Globus pallidus (tissue), 1 donor: Measurements from ENCODE around the gene ATRAID.
"Not testable (repeated sequence)": the region's sequence is repeated elsewhere in the genome, so short reads cannot be mapped to it uniquely, and the experiment has no call there.

Experiments used
- DNase-seq: peaks from one replicate; pipeline ENCODE4 v3.0.0-alpha.2; 2015; ENCODE audit warnings: low spot score

Gene ATRAID

GRCh38 chr2:27194538-27195354 is 17.1 kb upstream of the ATRAID start:
- no peak for DNase-seq

- DNase-seq, result not testable (repeated sequence)
These were observed 16.0 kb upstream of the ATRAID start for GRCh38 chr2:27195799-27196198.

- DNase-seq, result not testable (repeated sequence)
These were observed 13.8 kb upstream of the ATRAID start for GRCh38 chr2:27198068-27198467.

GRCh38 chr2:27198627-27199026 is 13.2 kb upstream of the ATRAID start:
- DNase-seq, result no peak

- DNase-seq, result no peak
These were observed 12.6 kb upstream of the ATRAID start for GRCh38 chr2:27199241-27199640.

- no peak for DNase-seq
These were observed 10.2 kb upstream of the ATRAID start for GRCh38 chr2:27201675-27202074.

- DNase-seq, result no peak
These were observed 9.0 kb upstream of the ATRAID start for GRCh38 chr2:27202854-27203253.

- DNase-seq, result no peak
These were observed 8.1 kb upstream of the ATRAID start for GRCh38 chr2:27203741-27204140.

- no peak for DNase-seq
These were observed 7.3 kb upstream of the ATRAID start for GRCh38 chr2:27204566-27204965.

GRCh38 chr2:27205206-27205605 is 6.6 kb upstream of the ATRAID start:
- no peak for DNase-seq

GRCh38 chr2:27206346-27206745 is 5.5 kb upstream of the ATRAID start:
- DNase-seq, result no peak

- DNase-seq, result no peak
These were observed 3.3 kb upstream of the ATRAID start for GRCh38 chr2:27208486-27209050.

GRCh38 chr2:27209621-27210401 is 2.0 kb upstream of the ATRAID start:
- DNase-seq, result no peak

GRCh38 chr2:27211241-27211942 is 449 bp upstream of the ATRAID start:
- no peak for DNase-seq

- no peak for DNase-seq
These were observed 1.0 kb downstream of the ATRAID start for GRCh38 chr2:27212626-27213471.

GRCh38 chr2:27214941-27215340 is 3.1 kb downstream of the ATRAID start:
- DNase-seq, result no peak

- no peak for DNase-seq
These were observed 4.7 kb downstream of the ATRAID start for GRCh38 chr2:27216416-27217137.

GRCh38 chr2:27217173-27218121 is 5.6 kb downstream of the ATRAID start, which contains the start of gene CAD:
CAD (plus strand) TSS chr2:27217369; CDS start chr2:27217552, 183 bp downstream.
- DNase-seq, result peak; percentile 78

- no peak for DNase-seq
These were observed 6.8 kb downstream of the ATRAID start for GRCh38 chr2:27218614-27219013.
